K562 (cell line): ENCODE data around the gene TMEM222. TPM values are rescaled to one million over a fixed set of nuclear protein-coding genes. Genes with fewer than 3 reads are reported as not detected.

ENCODE experiments used
- ARID2 ChIP-seq: fragments of 450-650 bp; IDR thresholded peaks from 2 replicates; pipeline ENCODE4 v1.6.1; 2017; ENCODE audit warnings: antibody characterized with exemption, mild to moderate bottlenecking
- CHD4 ChIP-seq: fragments of 200-600 bp; sonication (generic); IDR thresholded peaks from 3 replicates; pipeline ENCODE4 v1.6.1; 2012; ENCODE audit warnings: low read depth, mild to moderate bottlenecking, mixed read lengths, low read length, inconsistent platforms; ENCODE audit not compliant: insufficient read depth, insufficient replicate concordance, poor library complexity, severe bottlenecking
- COPS2 ChIP-seq: fragments of 450-650 bp; conservative IDR thresholded peaks from 2 replicates; pipeline ENCODE4 v1.6.1; 2016; ENCODE audit warnings: mild to moderate bottlenecking, moderate library complexity
- DACH1 ChIP-seq: fragments of 450-650 bp; IDR thresholded peaks from 2 replicates; pipeline ENCODE4 v1.6.1; 2018; ENCODE audit not compliant: partially characterized antibody
- HDAC6 ChIP-seq: IDR thresholded peaks from 2 replicates; pipeline ENCODE4 v1.6.1; 2012; ENCODE audit warnings: low read depth, mild to moderate bottlenecking, control low read depth, inconsistent platforms, low read length, moderate library complexity
- JUNB ChIP-seq: fragments of 450-650 bp; formaldehyde crosslinking; conservative IDR thresholded peaks from 2 replicates; pipeline ENCODE4 v1.4.0; 2020; ENCODE audit warnings: mild to moderate bottlenecking
- MEIS2 ChIP-seq: fragments of 450-650 bp; IDR thresholded peaks from 2 replicates; pipeline ENCODE4 v1.6.1; 2014; ENCODE audit warnings: mild to moderate bottlenecking; ENCODE audit not compliant: partially characterized antibody
- NR3C1 ChIP-seq: sonication (generic); formaldehyde crosslinking; IDR thresholded peaks from 2 replicates; pipeline ENCODE4 v1.8.1; 2022; ENCODE audit warnings: missing genetic modification reagents
- PCBP1 ChIP-seq: fragments of 200-400 bp; formaldehyde crosslinking; IDR thresholded peaks from 2 replicates; pipeline ENCODE4 v1.6.1; 2018; ENCODE audit warnings: mild to moderate bottlenecking, low read depth, low read length; ENCODE audit not compliant: poor library complexity, severe bottlenecking
- PHB ChIP-seq: fragments of 250-450 bp; sonication (Bioruptor Pico); IDR thresholded peaks from 2 replicates; pipeline ENCODE4 v1.5.0; 2021
- POLR2H ChIP-seq: IDR thresholded peaks from 2 replicates; pipeline ENCODE4 v1.6.1; 2016; ENCODE audit warnings: missing genetic modification characterization, low read depth, mild to moderate bottlenecking, control low read depth, missing compliant biosample characterization, moderate library complexity
- RBM14 ChIP-seq: fragments of 200-400 bp; formaldehyde crosslinking; IDR thresholded peaks from 2 replicates; pipeline ENCODE4 v1.6.1; 2018; ENCODE audit warnings: low read depth, mild to moderate bottlenecking, low read length, moderate library complexity, borderline replicate concordance; ENCODE audit not compliant: insufficient read depth
- RBM39 ChIP-seq: fragments of 200-400 bp; formaldehyde crosslinking; optimal IDR thresholded peaks from 2 replicates; pipeline ENCODE3; 2018; ENCODE audit warnings: low read depth, low read length
- SAFB ChIP-seq: fragments of 200-400 bp; formaldehyde crosslinking; IDR thresholded peaks from 2 replicates; pipeline ENCODE4 v1.6.1; 2017; ENCODE audit warnings: low read depth, low read length, borderline replicate concordance
- SIN3A ChIP-seq, 2 experiments: fragments of 150-350 bp in 1 of 2; IDR thresholded peaks; 2 replicates each; pipeline ENCODE4 v1.6.1; 2011 to 2016; ENCODE audit warnings: borderline replicate concordance in 2 of 2, low read depth in 2 of 2, low read length in 2 of 2, mild to moderate bottlenecking in 2 of 2, moderate library complexity in 2 of 2; ENCODE audit not compliant: control insufficient read depth in 1 of 2
- SIRT6 ChIP-seq: IDR thresholded peaks from one replicate; pipeline ENCODE4 v1.6.1; 2012; ENCODE audit warnings: low read depth, mild to moderate bottlenecking, control low read depth, inconsistent platforms, low read length, moderate library complexity
- SRF ChIP-seq, 2 experiments: fragments of 250-450, 450-650 bp in 1 of 2; sonication (Bioruptor Pico) in 1 of 2; sonication (generic) in 1 of 2; formaldehyde crosslinking; IDR thresholded peaks; 2 replicates each; pipeline versions ENCODE4 v1.5.0 to v1.5.1; 2020 to 2022; ENCODE audit warnings: mild to moderate bottlenecking in 1 of 2, missing genetic modification reagents in 1 of 2
- STAG1 ChIP-seq: sonication (generic); formaldehyde crosslinking; IDR thresholded peaks from 2 replicates; pipeline ENCODE4 v1.5.0; 2020; ENCODE audit warnings: missing genetic modification reagents, borderline replicate concordance
- TEAD1 ChIP-seq, 2 experiments: fragments of 450-650 bp in 1 of 2; sonication (generic) in 1 of 2; formaldehyde crosslinking; IDR thresholded peaks; 2 replicates each; pipeline versions ENCODE4 v1.4.0 to v1.8.0; 2020 to 2022; ENCODE audit warnings: mild to moderate bottlenecking in 2 of 2, missing genetic modification reagents in 1 of 2
- YBX1 ChIP-seq: fragments of 450-650 bp; IDR thresholded peaks from 2 replicates; pipeline ENCODE4 v1.7.1; 2016; ENCODE audit warnings: mild to moderate bottlenecking
- ZNF232 ChIP-seq: sonication (generic); formaldehyde crosslinking; IDR thresholded peaks from 2 replicates; pipeline ENCODE4 v1.8.0; 2022; ENCODE audit warnings: mild to moderate bottlenecking, missing genetic modification reagents
- ZNF347 ChIP-seq: fragments of 450-650 bp; formaldehyde crosslinking; IDR thresholded peaks from 2 replicates; pipeline ENCODE4 v1.4.0; 2020; ENCODE audit warnings: low read depth, mild to moderate bottlenecking, moderate library complexity
- ZNF408 ChIP-seq: fragments of 250-450 bp; sonication (Bioruptor Pico); IDR thresholded peaks from 2 replicates; pipeline ENCODE4 v1.4.0; 2020; ENCODE audit warnings: low read depth, mild to moderate bottlenecking, moderate library complexity
- polyA plus RNA-seq, 8 experiments: library from polyadenylated mRNA; depleted of rRNA in 4 of 8; stranded (reverse) in 5 of 8; unstranded in 3 of 8; fragments of >200 nt; fragmentation: Nextera tagmentation in 2 of 8; fragmentation: Illumina TruSeq in 1 of 8; extraction: Ambion mirVana in 2 of 8; extraction: Trizol in 1 of 8; gene quantifications; 2 replicates each; pipeline versions ENCODE4 v1.2.1 to v1.2.3, GENCODE V29; 2011 to 2014; ENCODE audit warnings: inconsistent platforms in 1 of 8, missing spikeins in 1 of 8
- total RNA-seq, 7 experiments: library from RNA; depleted of rRNA in 6 of 7; stranded (reverse); fragments of >200 nt in 6 of 7; fragmentation: Illumina TruSeq in 2 of 7; extraction: Trizol in 2 of 7; gene quantifications; 2 replicates each; pipeline versions ENCODE4 v1.2.1 to v1.2.3, GENCODE V29; 2011 to 2021; ENCODE audit warnings: low replicate concordance in 1 of 7
- TF ChIP-seq, protein P1 (sequence below): fragments of 450-650 bp; formaldehyde crosslinking; IDR thresholded peaks from 2 replicates; pipeline ENCODE4 v1.4.0; 2020; ENCODE audit warnings: mild to moderate bottlenecking
- TF ChIP-seq, protein P2 (sequence below): fragments of 450-650 bp; IDR thresholded peaks from 2 replicates; pipeline ENCODE4 v1.6.1; 2018; ENCODE audit warnings: mild to moderate bottlenecking, low read depth; ENCODE audit not compliant: partially characterized antibody
- TF ChIP-seq, protein P3 (sequence below): fragments of 250-450 bp; sonication (Bioruptor Pico); IDR thresholded peaks from 2 replicates; pipeline ENCODE4 v1.8.0; 2022; ENCODE audit warnings: moderate library complexity, mild to moderate bottlenecking, inconsistent platforms

TMEM222 gene
- total and polyA plus RNA-seq, 9 of the 15 experiments (the other 6 are each of a cell fraction or from before 2014, with no cell fraction given): 6.9 to 48.0 (median 32.8) TPM

DNA sequence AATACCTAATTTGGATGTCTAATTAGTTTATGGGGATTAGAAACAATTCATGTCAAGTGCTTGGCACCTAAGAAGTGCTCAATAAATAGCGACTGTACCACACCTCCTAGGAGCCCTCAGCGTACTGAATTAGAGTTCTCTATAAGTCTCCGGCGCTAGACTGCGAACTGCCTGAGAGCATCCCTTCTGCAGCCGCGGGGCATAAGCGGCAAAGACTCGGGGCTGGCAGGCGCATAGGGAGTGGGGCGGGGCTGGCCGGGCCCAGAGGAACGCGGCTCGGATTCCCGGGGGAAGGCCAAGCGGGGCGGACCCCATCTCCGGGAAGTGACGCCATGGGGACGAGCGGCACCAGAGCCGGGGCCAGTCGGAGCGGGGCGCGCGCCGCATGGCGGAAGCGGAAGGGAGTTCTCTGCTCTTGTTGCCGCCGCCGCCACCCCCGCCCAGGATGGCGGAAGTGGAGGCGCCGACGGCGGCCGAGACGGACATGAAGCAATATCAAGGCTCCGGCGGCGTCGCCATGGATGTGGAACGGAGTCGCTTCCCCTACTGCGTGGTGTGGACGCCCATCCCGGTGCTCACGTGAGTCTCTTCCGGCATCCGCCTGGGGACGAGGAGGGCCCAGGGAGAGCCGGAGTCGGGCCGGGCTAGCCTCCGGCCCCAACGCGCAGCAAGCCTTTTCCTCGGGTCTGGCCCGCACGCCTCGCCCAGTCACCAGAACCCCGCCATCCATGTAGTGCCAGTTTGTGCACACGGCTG lies at the start of gene TMEM222 (continued):
- TF ChIP-seq, protein P1, sequence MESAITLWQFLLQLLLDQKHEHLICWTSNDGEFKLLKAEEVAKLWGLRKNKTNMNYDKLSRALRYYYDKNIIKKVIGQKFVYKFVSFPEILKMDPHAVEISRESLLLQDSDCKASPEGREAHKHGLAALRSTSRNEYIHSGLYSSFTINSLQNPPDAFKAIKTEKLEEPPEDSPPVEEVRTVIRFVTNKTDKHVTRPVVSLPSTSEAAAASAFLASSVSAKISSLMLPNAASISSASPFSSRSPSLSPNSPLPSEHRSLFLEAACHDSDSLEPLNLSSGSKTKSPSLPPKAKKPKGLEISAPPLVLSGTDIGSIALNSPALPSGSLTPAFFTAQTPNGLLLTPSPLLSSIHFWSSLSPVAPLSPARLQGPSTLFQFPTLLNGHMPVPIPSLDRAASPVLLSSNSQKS (CRISPR knock-in tag): no peak
- TF ChIP-seq DACH1 (peak; percentile 32), COPS2 (no peak), MEIS2 (peak; percentile 24), CHD4 (no peak), TEAD1 (CRISPR knock-in tag; IDR thresholded peaks at IDR 0.05) (peak; percentile 68 to 87; a peak in 3 of 4 replicates), SAFB (0 out of 2 replicates have a peak, but pooled peaks have one; percentile 11), HDAC6 (no peak), RBM14 (0 out of 2 replicates have a peak, but pooled peaks have one; percentile 39), PHB (CRISPR knock-in tag) (no peak), NR3C1 (CRISPR knock-in tag) (peak; percentile 89), SRF (CRISPR knock-in tag; IDR thresholded peaks at IDR 0.05) (no peak; a peak in 1 of 4 replicates), ARID2 (no peak), PCBP1 (peak; percentile 74), JUNB (CRISPR knock-in tag) (no peak), SIN3A (IDR thresholded peaks at IDR 0.05; ENCODE audit: borderline replicate concordance in 2 of 2, control insufficient read depth in 1 of 2, low read depth in 2 of 2, low read length in 2 of 2) (peak; percentile 86 to 96; a peak in 3 of 4 replicates), STAG1 (CRISPR knock-in tag) (no peak), RBM39 (no peak), ZNF232 (peak; percentile 95), ZNF408 (CRISPR knock-in tag) (no peak), SIRT6 (no peak), POLR2H (tag) (peak; percentile 77), ZNF347 (CRISPR knock-in tag) (no peak), YBX1 (no peak)
- TF ChIP-seq, protein P2, sequence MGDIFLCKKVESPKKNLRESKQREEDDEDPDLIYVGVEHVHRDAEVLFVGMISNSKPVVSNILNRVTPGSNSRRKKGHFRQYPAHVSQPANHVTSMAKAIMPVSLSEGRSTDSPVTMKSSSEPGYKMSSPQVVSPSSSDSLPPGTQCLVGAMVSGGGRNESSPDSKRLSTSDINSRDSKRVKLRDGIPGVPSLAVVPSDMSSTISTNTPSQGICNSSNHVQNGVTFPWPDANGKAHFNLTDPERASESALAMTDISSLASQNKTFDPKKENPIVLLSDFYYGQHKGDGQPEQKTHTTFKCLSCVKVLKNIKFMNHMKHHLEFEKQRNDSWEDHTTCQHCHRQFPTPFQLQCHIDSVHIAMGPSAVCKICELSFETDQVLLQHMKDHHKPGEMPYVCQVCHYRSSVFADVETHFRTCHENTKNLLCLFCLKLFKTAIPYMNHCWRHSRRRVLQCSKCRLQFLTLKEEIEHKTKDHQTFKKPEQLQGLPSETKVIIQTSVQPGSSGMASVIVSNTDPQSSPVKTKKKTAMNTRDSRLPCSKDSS: no peak
- TF ChIP-seq, protein P3, sequence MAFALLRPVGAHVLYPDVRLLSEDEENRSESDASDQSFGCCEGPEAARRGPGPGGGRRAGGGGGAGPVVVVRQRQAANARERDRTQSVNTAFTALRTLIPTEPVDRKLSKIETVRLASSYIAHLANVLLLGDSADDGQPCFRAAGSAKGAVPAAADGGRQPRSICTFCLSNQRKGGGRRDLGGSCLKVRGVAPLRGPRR (CRISPR knock-in tag): no peak; the same call in 1 of the 2 replicates
